HUES64 (cell line): ENCODE results near the gene NTSR2.

ENCODE experiments used
- H3K27ac ChIP-seq: 2 replicates; pipeline ENCODE4 v1.7.0; 2013; ENCODE audit warnings: low read depth, low read length, inconsistent platforms
- H3K27me3 ChIP-seq: 2 replicates; pipeline ENCODE4 v1.6.1; 2013; ENCODE audit warnings: mild to moderate bottlenecking, low read length; ENCODE audit not compliant: insufficient read depth
- H3K36me3 ChIP-seq: 2 replicates; pipeline ENCODE4 v1.6.1; 2013; ENCODE audit warnings: mild to moderate bottlenecking, low read length; ENCODE audit not compliant: insufficient read depth
- H3K4me1 ChIP-seq: 2 replicates; pipeline ENCODE4 v1.6.1; 2013; ENCODE audit warnings: mild to moderate bottlenecking, low read length, moderate library complexity; ENCODE audit not compliant: insufficient read depth
- H3K4me3 ChIP-seq: 2 replicates; pipeline ENCODE4 v1.5.1; 2013; ENCODE audit warnings: mild to moderate bottlenecking, low read length, moderate library complexity
- H3K9ac ChIP-seq: 2 replicates; pipeline ENCODE4 v1.6.1; 2013; ENCODE audit warnings: mild to moderate bottlenecking, low read depth, low read length
- H3K9me3 ChIP-seq: 2 replicates; pipeline ENCODE4 v1.6.1; 2013; ENCODE audit warnings: low read depth, low read length; ENCODE audit not compliant: insufficient read depth
- WGBS: fragments of 150-250, 120-280 bp; methylation state at CpG from one replicate; pipeline ENCODE4 v1.1.7; 2013; ENCODE audit warnings: missing lambda C conversion rate; 5-methylcytosine and 5-hydroxymethylcytosine counted together

Gene NTSR2

DNA sequence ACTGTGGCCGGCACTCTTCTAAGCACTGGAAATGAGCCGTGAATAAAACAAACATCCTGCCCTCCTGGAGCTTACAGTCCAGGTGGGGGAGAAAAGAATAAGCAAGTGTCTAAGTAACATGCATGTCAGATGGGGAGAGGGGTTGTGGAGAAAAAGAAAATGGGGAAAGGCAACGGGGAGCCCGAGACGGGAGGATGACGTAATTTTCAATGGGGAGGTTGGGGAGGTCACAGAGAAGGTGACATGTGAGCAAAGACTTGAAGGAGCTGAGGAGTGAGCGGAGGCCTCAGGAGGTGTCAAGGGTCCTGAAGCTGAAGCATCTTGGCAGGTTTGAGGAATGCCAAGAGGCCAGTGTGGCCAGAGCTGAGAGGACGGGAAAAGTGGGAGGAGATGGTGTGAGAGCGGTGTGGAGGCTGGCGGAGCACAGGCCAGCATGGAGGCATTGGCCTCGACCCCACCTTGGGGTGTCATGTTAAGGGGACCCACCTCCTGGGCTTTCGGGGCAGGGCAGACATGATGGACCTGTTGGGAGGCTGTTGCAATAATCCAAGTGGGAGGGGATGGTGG, 15.0 kb upstream of the NTSR2 start:
- H3K9me3 ChIP-seq = no peaks in the 10 kb centered on the region
- H3K4me3 ChIP-seq = no peak overlapping the region
- 0 out of 2 replicates have a peak, but pooled peaks cover 5% of the 10 kb centered on the region for H3K27me3 ChIP-seq
- H3K4me1 ChIP-seq = peaks cover 3% of the 10 kb centered on the region; the same call in 1 of the 2 replicates
- no peak overlapping the region for H3K27ac ChIP-seq
- H3K36me3 ChIP-seq = no peaks in the 10 kb centered on the region
- 92% methylated on average over 12 of the region's 12 CpGs for WGBS
- no peak overlapping the region for H3K9ac ChIP-seq

GRCh38 chr2:11683966-11684365, 14.0 kb upstream of the NTSR2 start:
- no peaks in the 10 kb centered on the region for H3K36me3 ChIP-seq
- WGBS = 88% methylated on average over 4 of the region's 4 CpGs

DNA sequence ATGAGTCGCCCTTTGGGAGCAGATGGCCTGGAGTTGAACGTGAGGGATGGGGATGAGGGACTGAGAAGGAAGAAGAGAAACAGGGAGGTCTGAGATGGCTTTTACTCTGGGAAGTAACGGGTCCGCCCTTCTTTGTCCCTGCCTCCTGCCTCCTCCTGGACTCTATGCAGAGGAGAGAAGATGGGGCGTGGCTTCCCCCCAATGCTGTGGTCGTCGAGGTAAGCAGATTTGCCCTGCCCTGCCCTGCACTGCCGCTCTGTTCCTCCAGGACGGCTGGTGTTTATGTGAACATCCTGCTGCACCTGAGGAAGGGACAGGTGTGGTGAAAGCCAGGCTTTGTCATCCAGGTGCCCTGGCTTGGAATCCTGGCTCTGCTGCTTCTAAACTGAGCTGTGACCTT, 13.5 kb upstream of the NTSR2 start:
- H3K4me3 ChIP-seq = no peak overlapping the region
- no peaks in the 10 kb centered on the region; the same call in 1 of the 2 replicates for H3K4me1 ChIP-seq
- H3K36me3 ChIP-seq = no peaks in the 10 kb centered on the region
- H3K9ac ChIP-seq = no peak overlapping the region
- H3K27me3 ChIP-seq = 0 out of 2 replicates have a peak, but pooled peaks cover 5% of the 10 kb centered on the region
- H3K9me3 ChIP-seq = no peaks in the 10 kb centered on the region
- H3K27ac ChIP-seq = no peak overlapping the region
- WGBS = 56% methylated on average over 9 of the region's 9 CpGs

More at GRCh38 chr2:11683966-11684365, 14.0 kb upstream of the NTSR2 start:
- Histone ChIP-seq H3K4me3 (no peak overlapping the region), H3K4me1 (peaks cover 3% of the 10 kb centered on the region; the same call in 1 of the 2 replicates), H3K27ac (no peak overlapping the region), H3K27me3 (0 out of 2 replicates have a peak, but pooled peaks cover 5% of the 10 kb centered on the region), H3K9ac (no peak overlapping the region), H3K9me3 (no peaks in the 10 kb centered on the region)

- H3K4me3 ChIP-seq = no peak overlapping the region
- H3K9ac ChIP-seq = no peak overlapping the region
- H3K4me1 ChIP-seq = no peaks in the 10 kb centered on the region
- H3K9me3 ChIP-seq = no peaks in the 10 kb centered on the region
- no peak overlapping the region for H3K27ac ChIP-seq
- no peaks in the 10 kb centered on the region for H3K27me3 ChIP-seq
- WGBS = 94% methylated on average over 8 of the region's 8 CpGs
- no peaks in the 10 kb centered on the region for H3K36me3 ChIP-seq
Observed at GRCh38 chr2:11682590-11682915, 12.6 kb upstream of the NTSR2 start.

DNA sequence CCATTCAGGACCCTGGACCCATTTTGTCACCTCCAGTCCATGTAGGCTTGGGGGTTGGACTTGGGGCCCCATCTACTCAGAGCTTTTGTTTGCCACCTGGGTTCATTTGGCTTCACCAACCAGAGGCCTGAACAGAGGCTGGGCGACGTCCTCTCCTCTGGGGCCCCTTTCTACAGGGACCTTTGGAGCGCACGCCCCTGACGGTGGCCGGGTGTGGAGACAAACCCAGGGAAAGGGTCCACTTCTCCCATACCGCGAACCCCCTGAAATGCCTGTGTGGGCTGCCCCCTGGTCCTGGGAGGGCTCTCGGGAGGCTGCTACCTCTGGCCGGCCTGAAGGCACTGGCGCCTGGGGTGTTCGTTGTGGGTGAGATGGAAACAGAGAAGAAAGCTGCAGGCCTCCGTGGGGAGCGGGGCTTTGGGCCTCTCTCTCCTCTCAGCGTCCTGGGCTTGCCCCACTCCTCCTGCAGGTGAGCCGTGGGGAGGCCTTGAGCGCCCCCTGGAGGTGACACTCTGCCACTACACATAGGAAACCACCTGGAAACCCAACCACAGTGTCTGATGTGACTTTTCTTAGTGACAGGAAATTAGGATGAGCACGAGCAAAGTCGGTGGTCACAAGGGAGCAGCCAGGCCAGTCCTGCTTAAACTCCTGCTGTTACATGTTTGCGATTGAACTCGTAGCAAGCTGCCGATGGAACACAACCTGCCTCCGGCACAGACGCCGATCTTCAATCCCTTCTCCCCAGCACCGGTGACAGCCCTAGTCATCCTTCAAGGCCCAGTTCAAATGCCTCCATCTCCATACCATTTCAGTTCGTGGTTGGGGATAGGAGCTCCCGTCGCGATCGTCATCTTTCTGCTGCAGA, 12.0 kb upstream of the NTSR2 start:
- WGBS = 67% methylated on average over 31 of the region's 31 CpGs
- H3K27me3 ChIP-seq = no peaks in the 10 kb centered on the region
- no peak overlapping the region for H3K4me3 ChIP-seq

GRCh38 chr2:11680901-11681721, 11.1 kb upstream of the NTSR2 start:
- H3K9ac ChIP-seq = no peak overlapping the region
- H3K9me3 ChIP-seq = no peaks in the 10 kb centered on the region

More for the DNA sequence above, 12.0 kb upstream of the NTSR2 start:
- H3K9me3 ChIP-seq = no peaks in the 10 kb centered on the region
- no peak overlapping the region for H3K27ac ChIP-seq
- H3K36me3 ChIP-seq = no peaks in the 10 kb centered on the region
- no peaks in the 10 kb centered on the region for H3K4me1 ChIP-seq
- H3K9ac ChIP-seq = no peak overlapping the region

DNA sequence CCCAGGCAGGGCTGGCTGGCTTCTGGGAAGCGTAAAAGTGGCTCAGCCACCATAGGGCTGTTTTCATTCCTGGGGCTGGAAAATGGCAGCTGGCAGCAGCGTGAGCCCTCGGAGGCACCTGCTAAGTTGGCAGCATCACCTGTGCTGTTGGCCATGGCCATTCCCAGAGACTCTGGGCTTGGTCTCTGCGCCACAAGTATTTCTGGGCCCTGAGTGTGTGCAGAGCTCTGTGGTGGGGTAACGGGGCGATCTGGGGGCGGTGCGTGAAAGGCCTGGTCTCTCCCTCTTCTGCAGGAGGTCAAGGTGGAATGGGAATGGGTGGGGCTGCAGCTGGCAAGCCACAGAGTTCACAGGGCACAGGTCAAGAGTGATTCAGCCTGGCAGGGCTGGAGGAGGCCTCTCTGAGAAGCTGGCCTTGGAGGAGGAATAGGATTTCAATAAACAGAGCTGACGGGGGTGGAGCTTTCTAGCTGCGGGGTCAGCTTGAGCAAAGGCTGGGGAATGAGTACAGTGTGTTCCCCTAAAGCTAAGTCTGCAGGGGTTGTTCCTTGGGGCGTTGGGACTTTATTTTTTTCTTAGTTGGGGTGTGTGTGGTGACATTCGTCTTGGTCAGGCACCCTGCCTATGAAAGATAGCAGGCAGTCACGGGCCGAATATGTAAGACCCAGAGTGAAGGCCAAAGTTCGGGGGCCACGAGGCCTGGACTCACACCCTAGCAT, 10.3 kb upstream of the NTSR2 start:
- no peaks in the 10 kb centered on the region for H3K9me3 ChIP-seq
- no peaks in the 10 kb centered on the region for H3K36me3 ChIP-seq
- no peak overlapping the region for H3K9ac ChIP-seq
- H3K27ac ChIP-seq = no peak overlapping the region
- H3K27me3 ChIP-seq = no peaks in the 10 kb centered on the region
- H3K4me3 ChIP-seq = no peak overlapping the region
- no peaks in the 10 kb centered on the region for H3K4me1 ChIP-seq
- 91% methylated on average over 16 of the region's 16 CpGs for WGBS

More at GRCh38 chr2:11680901-11681721, 11.1 kb upstream of the NTSR2 start:
- 91% methylated on average over 14 of the region's 15 CpGs for WGBS
- no peaks in the 10 kb centered on the region for H3K27me3 ChIP-seq
- H3K36me3 ChIP-seq = no peaks in the 10 kb centered on the region
- H3K27ac ChIP-seq = no peak overlapping the region
- H3K4me1 ChIP-seq = no peaks in the 10 kb centered on the region
- H3K4me3 ChIP-seq = no peak overlapping the region

DNA sequence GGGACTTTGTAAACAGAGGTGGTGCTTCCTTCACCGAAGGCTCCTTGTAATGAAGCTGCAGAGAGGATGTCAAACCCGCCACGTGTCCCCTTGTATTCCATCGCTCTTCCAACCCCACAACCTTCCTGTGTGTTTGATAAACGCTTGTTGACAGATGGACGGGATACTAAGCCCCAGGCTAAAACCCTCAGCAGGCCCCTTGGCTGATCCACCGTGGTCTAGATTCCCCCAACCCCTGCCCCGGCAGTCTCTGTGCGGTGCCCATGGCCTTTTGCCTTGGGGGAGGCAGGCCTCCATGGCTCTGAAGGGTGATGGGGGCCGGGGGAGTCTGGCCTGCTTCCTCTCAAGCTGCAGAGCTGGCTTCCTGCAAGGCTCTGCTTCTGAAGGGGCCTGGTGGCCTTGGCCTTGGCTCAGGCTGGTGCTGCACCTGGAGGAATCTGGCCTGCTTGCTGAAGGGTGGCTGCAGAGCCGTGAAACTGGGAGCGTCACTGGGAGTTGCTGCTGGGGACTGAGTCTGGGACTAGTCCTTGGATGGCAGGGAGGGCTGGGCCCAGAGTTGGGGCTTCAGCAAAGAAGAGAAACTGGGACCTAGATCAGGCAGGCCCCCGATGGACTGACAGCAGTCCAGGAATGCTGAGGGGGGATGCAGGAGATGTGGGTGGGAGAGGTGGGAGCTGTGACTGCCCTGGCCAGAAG, 9.6 kb upstream of the NTSR2 start:
- H3K4me3 ChIP-seq = no peak overlapping the region
- H3K4me1 ChIP-seq = no peaks in the 10 kb centered on the region
- no peaks in the 10 kb centered on the region for H3K27me3 ChIP-seq
- no peaks in the 10 kb centered on the region for H3K36me3 ChIP-seq
- H3K27ac ChIP-seq = no peak overlapping the region
- 90% methylated on average over 13 of the region's 13 CpGs for WGBS
- H3K9me3 ChIP-seq = no peaks in the 10 kb centered on the region
- no peak overlapping the region for H3K9ac ChIP-seq

DNA sequence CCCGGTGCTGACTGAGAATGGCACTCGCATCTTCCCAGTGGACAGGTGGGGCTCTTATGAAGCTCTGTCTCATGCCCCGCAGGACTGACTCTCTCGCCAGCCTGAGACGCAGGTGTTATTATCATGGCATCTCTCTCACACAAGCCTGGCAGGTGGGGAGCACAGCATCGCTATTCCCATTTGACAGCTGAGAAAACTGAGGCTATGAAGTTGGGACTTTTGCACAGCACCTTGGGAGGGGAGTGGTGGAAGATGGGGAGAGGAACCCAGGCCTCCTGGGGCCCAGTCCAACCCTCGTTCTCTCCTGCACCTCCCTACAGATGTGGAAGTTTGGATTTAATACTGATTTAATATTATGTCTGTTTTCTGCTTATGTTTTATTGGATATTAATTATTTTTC, 9.0 kb upstream of the NTSR2 start:
- H3K9me3 ChIP-seq = no peaks in the 10 kb centered on the region

DNA sequence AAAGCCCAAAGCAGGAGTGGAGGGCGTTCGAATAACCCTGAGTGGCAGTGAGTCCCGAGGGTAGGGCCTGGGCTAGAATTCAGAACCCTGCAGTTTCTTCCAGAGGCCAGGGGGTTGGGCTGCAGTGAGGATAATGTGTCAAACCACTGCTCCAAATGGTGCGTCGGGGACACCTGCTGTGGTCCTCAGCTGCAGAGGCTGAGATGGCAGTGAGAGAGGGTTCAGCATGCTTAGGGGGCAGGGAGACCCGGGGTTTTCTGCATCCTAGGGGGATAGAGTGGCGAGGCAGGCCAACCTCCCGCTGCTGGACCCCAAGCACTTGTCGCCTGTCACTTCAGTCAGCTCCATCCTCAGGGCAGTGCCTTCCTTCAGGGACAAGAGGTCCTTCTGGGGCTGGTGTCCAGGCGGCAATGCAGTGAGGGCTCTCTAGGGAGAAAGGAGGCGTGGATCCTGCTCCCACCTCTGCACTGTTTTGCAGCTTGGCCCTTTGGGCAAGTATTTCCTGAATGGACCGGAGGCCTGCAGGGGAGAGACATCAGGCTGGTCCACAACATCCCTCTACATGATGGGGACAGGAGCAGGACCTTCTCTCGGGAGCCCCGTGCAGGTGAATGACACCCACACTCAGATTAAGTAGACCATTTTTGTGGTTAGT, 8.4 kb upstream of the NTSR2 start:
- Histone ChIP-seq H3K9me3 (no peaks in the 10 kb centered on the region), H3K4me3 (no peak overlapping the region), H3K27ac (no peak overlapping the region), H3K4me1 (no peaks in the 10 kb centered on the region), H3K36me3 (no peaks in the 10 kb centered on the region), H3K27me3 (no peaks in the 10 kb centered on the region), H3K9ac (no peak overlapping the region)
- 80% methylated on average over 14 of the region's 14 CpGs for WGBS

More for the DNA sequence above, 9.0 kb upstream of the NTSR2 start:
- Histone ChIP-seq H3K27ac (no peak overlapping the region), H3K27me3 (no peaks in the 10 kb centered on the region), H3K4me3 (no peak overlapping the region), H3K9ac (no peak overlapping the region), H3K4me1 (no peaks in the 10 kb centered on the region), H3K36me3 (no peaks in the 10 kb centered on the region)
- 84% methylated on average over 7 of the region's 7 CpGs for WGBS
